ENCODE measurements around the gene SMIM34.
"Not testable (repeated sequence)": the region's sequence is repeated elsewhere in the genome, so short reads cannot be mapped to it uniquely, and the experiment has no call there.

SMIM34 gene

DNA sequence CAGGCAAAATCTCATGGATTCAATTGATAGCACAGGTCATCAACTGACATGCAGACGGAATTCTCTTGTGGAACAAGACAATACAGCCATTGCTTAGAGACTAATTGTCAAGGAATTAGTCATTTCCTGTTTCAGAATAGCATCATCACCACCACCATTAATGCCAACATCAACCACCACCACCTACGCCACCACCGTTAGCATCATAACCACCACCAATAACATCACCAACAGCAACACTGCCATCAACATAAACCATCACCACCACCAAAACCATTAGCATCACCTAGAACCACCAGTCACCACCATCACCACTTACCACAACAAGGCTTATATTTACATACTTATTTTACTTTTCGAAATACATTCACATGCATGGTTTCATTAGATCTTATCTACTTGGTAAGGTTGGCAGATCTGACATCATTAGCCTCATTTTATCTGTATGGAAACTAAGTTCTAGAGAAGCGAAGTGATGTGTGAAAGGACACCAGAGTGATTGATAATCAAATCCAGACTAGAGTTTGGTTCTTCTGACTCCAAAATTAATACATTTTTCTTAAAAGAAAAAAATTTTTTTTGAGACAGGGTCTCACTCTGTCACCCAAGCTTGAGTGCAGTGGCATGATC lies 6.2 kb downstream of the SMIM34 start:
- no CpG with 5 or more reads among the region's 5 CpGs for WGBS, 2 experiments
- not testable (repeated sequence) for H3K27me3 ChIP-seq (ENCODE audit: control insufficient read depth, insufficient read depth, low read length, poor library complexity, severe bottlenecking); H3K27ac ChIP-seq (ENCODE audit: insufficient read depth, low read depth, low read length, poor library complexity, severe bottlenecking); H3K4me3 ChIP-seq (ENCODE audit: insufficient read depth, low read depth, low read length); H3K4me1 ChIP-seq (ENCODE audit: control insufficient read depth, insufficient read depth, low read length); H3K9me3 ChIP-seq (ENCODE audit: control insufficient read depth, low read length); H3K36me3 ChIP-seq (ENCODE audit: control insufficient read depth, insufficient read depth, low read length)

DNA sequence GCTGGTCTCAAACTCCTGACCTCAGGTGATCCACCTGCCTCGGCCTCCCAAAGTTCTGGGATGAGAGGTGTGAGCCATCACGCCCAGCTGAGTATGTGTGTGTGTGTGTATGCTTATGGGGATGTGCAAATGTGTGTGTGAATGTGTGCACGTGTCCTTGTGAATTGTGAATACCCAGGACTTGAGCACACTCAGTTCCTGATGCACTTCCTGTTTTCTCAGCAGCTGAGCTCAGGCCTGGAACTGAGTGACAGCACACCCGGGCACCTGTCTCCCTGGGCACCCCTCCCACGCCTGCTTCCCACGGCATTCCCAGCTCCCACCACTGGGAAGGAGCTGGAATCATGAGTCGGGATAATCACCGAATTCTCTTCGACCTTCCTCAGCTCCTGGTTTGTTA lies 16.5 kb downstream of the SMIM34 start:
- WGBS, 2 experiments = no CpG with 5 or more reads among the region's 9 CpGs
- not testable (repeated sequence) for H3K4me3 ChIP-seq (ENCODE audit: insufficient read depth, low read depth, low read length); H3K4me1 ChIP-seq (ENCODE audit: control insufficient read depth, insufficient read depth, low read length)

DNA sequence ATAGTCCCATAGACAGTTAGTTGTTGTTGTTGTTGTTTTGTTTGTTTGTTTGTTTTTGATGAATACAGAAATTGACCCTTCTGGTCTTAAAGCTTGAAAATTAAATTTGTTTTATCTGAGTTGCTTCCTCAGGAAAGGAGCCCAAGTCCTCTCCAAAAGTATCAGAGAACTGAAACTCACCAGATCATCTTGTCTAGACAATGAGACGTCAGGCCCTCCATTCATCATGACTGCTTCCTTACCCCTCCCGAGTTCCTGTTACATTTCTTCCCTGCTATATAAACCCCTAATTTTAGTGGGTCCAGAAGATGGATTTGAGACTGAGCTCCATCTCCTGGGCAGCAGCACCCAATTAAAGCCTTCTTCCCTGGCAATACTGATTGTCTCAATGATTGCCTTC lies 17.1 kb downstream of the SMIM34 start:
- H3K9me3 ChIP-seq (ENCODE audit: control insufficient read depth, low read length); H3K4me3 ChIP-seq (ENCODE audit: insufficient read depth, low read depth, low read length); H3K27me3 ChIP-seq (ENCODE audit: control insufficient read depth, insufficient read depth, low read length, poor library complexity, severe bottlenecking); H3K36me3 ChIP-seq (ENCODE audit: control insufficient read depth, insufficient read depth, low read length); H3K27ac ChIP-seq (ENCODE audit: insufficient read depth, low read depth, low read length, poor library complexity, severe bottlenecking); H3K4me1 ChIP-seq (ENCODE audit: control insufficient read depth, insufficient read depth, low read length): not testable (repeated sequence)
- no CpG with 5 or more reads among the region's 2 CpGs for WGBS, 2 experiments

More for the DNA sequence above, 16.5 kb downstream of the SMIM34 start:
- not testable (repeated sequence) for H3K27ac ChIP-seq (ENCODE audit: insufficient read depth, low read depth, low read length, poor library complexity, severe bottlenecking); H3K27me3 ChIP-seq (ENCODE audit: control insufficient read depth, insufficient read depth, low read length, poor library complexity, severe bottlenecking); H3K36me3 ChIP-seq (ENCODE audit: control insufficient read depth, insufficient read depth, low read length); H3K9me3 ChIP-seq (ENCODE audit: control insufficient read depth, low read length)

DNA sequence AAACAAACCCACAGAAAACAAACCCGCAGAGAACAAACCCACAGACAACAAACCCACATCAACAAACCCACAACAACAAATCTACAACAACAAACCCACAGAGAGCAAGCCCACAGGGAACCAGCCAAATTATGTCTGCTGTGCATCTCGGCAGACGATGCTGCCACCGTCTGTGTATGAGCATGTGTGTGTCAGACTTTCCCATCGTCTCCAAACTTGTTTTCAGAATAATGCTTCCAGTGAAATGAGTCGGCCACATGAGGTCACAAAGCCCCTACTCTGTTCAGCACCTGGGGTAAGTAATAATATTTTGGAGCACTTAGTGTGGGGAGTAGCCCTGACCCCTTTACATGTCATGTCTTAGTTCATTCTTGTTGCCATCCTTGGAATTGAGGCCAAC lies 17.6 kb downstream of the SMIM34 start:
- H3K4me3 ChIP-seq (ENCODE audit: insufficient read depth, low read depth, low read length); H3K27ac ChIP-seq (ENCODE audit: insufficient read depth, low read depth, low read length, poor library complexity, severe bottlenecking); H3K27me3 ChIP-seq (ENCODE audit: control insufficient read depth, insufficient read depth, low read length, poor library complexity, severe bottlenecking); H3K4me1 ChIP-seq (ENCODE audit: control insufficient read depth, insufficient read depth, low read length); H3K9me3 ChIP-seq (ENCODE audit: control insufficient read depth, low read length); H3K36me3 ChIP-seq (ENCODE audit: control insufficient read depth, insufficient read depth, low read length): not testable (repeated sequence)
- WGBS, 2 experiments = no CpG with 5 or more reads among the region's 6 CpGs

DNA sequence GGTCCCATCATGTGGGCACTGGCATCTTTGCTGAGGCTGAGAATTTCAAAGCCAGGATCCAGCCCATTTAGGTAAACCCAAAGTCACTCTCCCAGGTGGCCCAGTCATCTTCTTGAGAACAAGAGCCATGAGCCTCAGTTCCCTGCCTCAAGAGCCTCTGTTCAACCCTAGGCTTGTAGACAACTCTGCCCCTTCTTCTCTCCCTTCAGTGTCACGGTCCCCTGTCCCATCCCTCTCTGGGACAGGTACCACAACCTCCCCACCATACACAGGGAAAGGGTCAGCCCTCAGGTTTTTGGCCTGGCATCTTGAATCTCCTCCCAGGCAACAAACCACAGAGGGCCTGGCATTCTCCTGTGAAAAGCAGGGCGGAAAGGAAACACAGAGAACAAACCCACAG lies 18.1 kb downstream of the SMIM34 start:
- no CpG with 5 or more reads among the region's 2 CpGs for WGBS, 2 experiments
- H3K27me3 ChIP-seq (ENCODE audit: control insufficient read depth, insufficient read depth, low read length, poor library complexity, severe bottlenecking); H3K27ac ChIP-seq (ENCODE audit: insufficient read depth, low read depth, low read length, poor library complexity, severe bottlenecking); H3K9me3 ChIP-seq (ENCODE audit: control insufficient read depth, low read length); H3K36me3 ChIP-seq (ENCODE audit: control insufficient read depth, insufficient read depth, low read length); H3K4me3 ChIP-seq (ENCODE audit: insufficient read depth, low read depth, low read length); H3K4me1 ChIP-seq (ENCODE audit: control insufficient read depth, insufficient read depth, low read length): not testable (repeated sequence)

DNA sequence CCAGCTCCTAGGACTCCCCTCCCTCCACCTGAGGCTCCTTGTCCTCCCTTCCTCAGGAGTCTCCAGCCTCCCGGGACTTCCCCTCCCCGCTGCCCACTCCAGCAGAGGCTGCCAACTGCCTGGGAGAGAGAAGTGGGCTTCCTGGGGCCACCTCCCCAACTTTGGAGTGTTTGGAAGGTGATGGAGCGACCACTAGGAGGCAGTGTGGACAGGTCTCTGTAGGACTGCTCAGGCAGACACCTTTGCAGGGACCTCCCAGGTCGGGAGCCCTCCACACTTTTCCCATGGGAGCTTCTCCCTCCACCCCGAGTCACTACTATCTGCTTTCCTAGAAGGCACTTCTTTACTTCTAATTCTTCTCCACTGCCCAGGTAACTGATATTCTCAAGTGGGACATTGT lies 19.0 kb downstream of the SMIM34 start:
- H3K36me3 ChIP-seq (ENCODE audit: control insufficient read depth, insufficient read depth, low read length); H3K9me3 ChIP-seq (ENCODE audit: control insufficient read depth, low read length); H3K4me3 ChIP-seq (ENCODE audit: insufficient read depth, low read depth, low read length); H3K4me1 ChIP-seq (ENCODE audit: control insufficient read depth, insufficient read depth, low read length); H3K27me3 ChIP-seq (ENCODE audit: control insufficient read depth, insufficient read depth, low read length, poor library complexity, severe bottlenecking); H3K27ac ChIP-seq (ENCODE audit: insufficient read depth, low read depth, low read length, poor library complexity, severe bottlenecking): not testable (repeated sequence)
- no CpG with 5 or more reads among the region's 5 CpGs for WGBS, 2 experiments

DNA sequence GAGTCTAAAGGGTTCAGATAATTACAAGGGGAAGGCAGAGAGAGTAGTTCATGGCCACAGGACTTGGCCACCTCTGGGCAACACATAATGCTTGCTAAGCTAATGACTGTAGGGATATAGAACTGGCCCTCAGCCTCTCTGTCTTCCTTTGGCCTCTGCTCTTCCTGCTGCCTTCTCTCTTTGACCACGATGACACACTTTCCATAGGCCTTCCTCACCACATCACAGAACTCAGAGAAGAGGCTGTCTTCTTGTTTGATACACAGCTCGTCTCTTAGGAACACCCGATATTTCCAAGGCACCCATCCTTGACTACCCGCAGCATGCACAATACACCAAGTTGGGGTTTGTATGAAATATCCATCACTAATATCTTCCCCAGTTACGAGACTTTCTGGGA lies 23.2 kb downstream of the SMIM34 start:
- not testable (repeated sequence) for H3K9me3 ChIP-seq (ENCODE audit: control insufficient read depth, low read length); H3K4me3 ChIP-seq (ENCODE audit: insufficient read depth, low read depth, low read length); H3K4me1 ChIP-seq (ENCODE audit: control insufficient read depth, insufficient read depth, low read length); H3K36me3 ChIP-seq (ENCODE audit: control insufficient read depth, insufficient read depth, low read length); H3K27ac ChIP-seq (ENCODE audit: insufficient read depth, low read depth, low read length, poor library complexity, severe bottlenecking); H3K27me3 ChIP-seq (ENCODE audit: control insufficient read depth, insufficient read depth, low read length, poor library complexity, severe bottlenecking)
- no CpG with 5 or more reads among the region's 5 CpGs for WGBS, 2 experiments

DNA sequence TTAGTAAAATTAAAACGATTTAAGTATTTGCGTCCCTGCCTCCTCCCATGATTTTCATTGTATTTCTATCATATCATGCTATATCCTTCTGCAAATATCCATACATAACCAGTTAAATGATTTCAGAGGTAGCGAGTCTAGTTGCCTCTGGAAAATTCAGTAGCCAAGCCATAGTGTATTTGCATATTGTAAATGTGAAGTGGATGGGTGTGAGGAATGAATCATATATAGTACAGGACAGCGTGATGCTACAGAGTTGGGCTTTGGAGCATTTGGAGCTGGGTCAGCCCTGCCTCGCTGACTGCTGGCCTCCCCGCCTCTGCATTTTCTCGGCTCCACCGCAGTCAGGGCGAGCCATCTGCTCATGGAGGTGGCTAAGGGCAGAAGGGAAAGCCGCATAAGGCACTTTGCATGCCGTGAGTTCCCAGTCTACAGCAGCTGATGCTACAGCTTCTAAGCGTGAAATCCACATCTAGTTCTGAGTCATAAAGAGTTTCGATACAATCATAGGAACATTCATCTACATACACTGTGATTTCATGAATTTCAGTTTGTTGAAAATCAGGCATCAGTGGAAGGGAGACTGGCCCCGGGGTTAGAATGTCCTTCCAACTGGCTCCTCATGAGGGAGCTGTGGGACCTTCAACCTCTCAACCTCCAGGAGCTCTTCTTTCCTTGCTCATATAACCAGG lies 39.9 kb downstream of the SMIM34 start:
- no CpG with 5 or more reads among the region's 14 CpGs for WGBS, 2 experiments
- not testable (repeated sequence) for H3K36me3 ChIP-seq (ENCODE audit: control insufficient read depth, insufficient read depth, low read length); H3K27me3 ChIP-seq (ENCODE audit: control insufficient read depth, insufficient read depth, low read length, poor library complexity, severe bottlenecking); H3K4me1 ChIP-seq (ENCODE audit: control insufficient read depth, insufficient read depth, low read length); H3K9me3 ChIP-seq (ENCODE audit: control insufficient read depth, low read length); H3K4me3 ChIP-seq (ENCODE audit: insufficient read depth, low read depth, low read length); H3K27ac ChIP-seq (ENCODE audit: insufficient read depth, low read depth, low read length, poor library complexity, severe bottlenecking)

DNA sequence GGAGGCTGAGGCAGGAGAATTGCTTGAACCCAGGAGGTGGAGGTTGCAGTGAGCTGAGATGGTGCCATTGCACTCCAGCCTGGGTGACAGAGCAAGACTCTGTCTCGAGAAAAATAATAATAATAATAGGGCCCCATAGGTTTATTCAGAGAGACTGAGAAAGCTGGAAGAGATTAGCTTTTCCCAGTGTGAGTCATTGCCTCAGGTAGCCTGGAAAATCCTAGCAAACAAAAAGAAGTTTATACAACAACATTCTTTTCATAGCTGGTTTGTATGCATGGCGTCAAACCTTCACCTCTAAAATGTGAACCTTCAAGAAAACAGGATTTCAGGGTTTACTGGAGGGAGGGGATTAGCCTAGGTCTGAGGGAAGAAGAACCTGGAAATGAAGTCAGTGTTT lies 40.6 kb downstream of the SMIM34 start:
- H3K9me3 ChIP-seq (ENCODE audit: control insufficient read depth, low read length); H3K4me3 ChIP-seq (ENCODE audit: insufficient read depth, low read depth, low read length); H3K36me3 ChIP-seq (ENCODE audit: control insufficient read depth, insufficient read depth, low read length); H3K4me1 ChIP-seq (ENCODE audit: control insufficient read depth, insufficient read depth, low read length); H3K27me3 ChIP-seq (ENCODE audit: control insufficient read depth, insufficient read depth, low read length, poor library complexity, severe bottlenecking); H3K27ac ChIP-seq (ENCODE audit: insufficient read depth, low read depth, low read length, poor library complexity, severe bottlenecking): not testable (repeated sequence)
- no CpG with 5 or more reads among the region's 2 CpGs for WGBS, 2 experiments

DNA sequence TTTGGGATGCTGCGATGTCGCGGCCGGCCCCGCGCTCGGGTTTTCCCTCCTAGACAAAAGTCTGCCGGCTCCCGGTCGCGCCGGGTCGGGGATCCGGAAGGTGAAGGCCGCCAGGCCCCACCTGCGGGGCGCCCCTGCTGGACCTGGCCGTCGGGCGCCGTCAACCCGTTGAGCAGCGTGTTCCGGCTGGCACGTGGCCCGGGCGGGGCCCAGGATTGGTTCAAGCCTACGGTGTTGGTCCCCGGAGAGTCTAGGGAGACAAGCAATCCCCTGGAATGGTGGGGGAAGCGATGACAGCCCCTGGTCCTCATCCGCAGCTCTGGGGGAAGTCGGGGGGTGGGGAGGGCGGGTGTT lies 48.2 kb downstream of the SMIM34 start:
- H3K9me3 ChIP-seq (ENCODE audit: control insufficient read depth, low read length); H3K4me3 ChIP-seq (ENCODE audit: insufficient read depth, low read depth, low read length); H3K27me3 ChIP-seq (ENCODE audit: control insufficient read depth, insufficient read depth, low read length, poor library complexity, severe bottlenecking); H3K27ac ChIP-seq (ENCODE audit: insufficient read depth, low read depth, low read length, poor library complexity, severe bottlenecking); H3K4me1 ChIP-seq (ENCODE audit: control insufficient read depth, insufficient read depth, low read length); H3K36me3 ChIP-seq (ENCODE audit: control insufficient read depth, insufficient read depth, low read length): not testable (repeated sequence)
- no CpG with 5 or more reads among the region's 33 CpGs for WGBS, 2 experiments
